Measurements from ENCODE around the gene SMAD7.

- TF ChIP-seq GATA3 (IDR thresholded peaks at IDR 0.05; ENCODE audit: low read depth, low read length) (no peak), GATA2 (IDR thresholded peaks at IDR 0.05; ENCODE audit: low read depth, low read length) (no peak)
Measured at GRCh38 chr18:48958951-48959350, 8.2 kb upstream of the SMAD7 start.
